Vagina (tissue), 2 donors: ENCODE measurements around the gene PVALB.

Experiments
- POLR2A ChIP-seq, 2 donors: fragments of 450-650 bp; IDR thresholded peaks; one replicate each; pipeline ENCODE4 v1.6.1; 2017; ENCODE audit warnings: antibody characterized with exemption in 2 of 2, mild to moderate bottlenecking in 2 of 2, moderate library complexity in 2 of 2
- POLR2AphosphoS5 ChIP-seq, 2 donors: sonication (generic); formaldehyde crosslinking; IDR thresholded peaks; one replicate each; pipeline ENCODE4 v1.9.0; 2017; ENCODE audit warnings: antibody characterized with exemption in 2 of 2, mild to moderate bottlenecking in 2 of 2, low read depth in 1 of 2; ENCODE audit not compliant: insufficient read depth in 1 of 2

DNA sequence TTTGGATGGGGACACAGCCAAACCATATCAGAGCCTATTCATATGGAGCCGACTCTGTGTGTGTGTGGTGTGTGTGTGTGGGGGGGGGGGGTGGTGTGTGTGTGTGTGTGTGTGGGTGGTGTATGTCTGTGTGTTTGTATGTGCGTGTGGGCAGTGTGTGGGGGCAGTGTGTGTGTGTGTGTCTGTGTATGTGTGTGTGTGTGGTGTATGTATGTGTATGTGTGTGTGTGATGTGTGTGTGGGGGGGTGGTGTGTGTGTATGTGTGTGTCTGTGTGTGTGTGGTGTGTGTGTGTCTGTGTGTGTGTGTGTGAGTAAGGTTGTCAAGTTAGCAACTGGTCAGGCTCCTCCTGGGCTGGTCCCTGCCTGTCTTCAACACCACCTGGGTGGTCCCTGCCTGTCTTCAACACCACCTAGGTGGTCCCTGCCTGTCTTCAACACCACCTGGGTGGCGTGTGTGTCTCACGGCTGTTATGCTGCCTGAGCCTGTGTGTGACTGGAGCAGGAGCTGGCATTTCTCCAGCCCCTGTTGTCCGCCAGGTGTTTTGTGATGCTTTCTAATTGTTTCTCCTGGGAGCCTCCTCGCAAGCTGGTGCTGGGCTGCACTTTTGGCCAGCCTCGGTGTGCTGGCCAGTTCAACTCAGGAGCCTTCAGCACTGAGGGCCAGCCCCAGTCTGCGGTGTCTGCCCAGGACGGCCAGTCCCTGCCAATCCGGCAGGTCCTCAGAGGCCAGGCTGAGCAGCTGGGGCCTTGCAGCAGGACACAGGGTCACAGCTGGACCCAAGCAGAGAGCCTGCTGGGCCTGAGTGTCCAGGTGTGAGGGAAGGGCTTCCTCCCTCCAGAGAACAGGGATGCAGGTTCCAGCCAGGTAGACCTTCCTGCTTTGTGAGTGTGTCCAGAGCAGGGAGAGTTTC is 21.5 kb upstream of the PVALB start:
- TF ChIP-seq POLR2AphosphoS5 (IDR thresholded peaks at IDR 0.05; ENCODE audit: insufficient read depth in 1 of 2, low read depth in 1 of 2), result no peak
- no peak for TF ChIP-seq POLR2A (IDR thresholded peaks at IDR 0.05)
